Posterior vena cava (tissue), 2 donors: Measurements from ENCODE around the gene TCF4. TPM values are rescaled to one million over a fixed set of nuclear protein-coding genes. Genes with fewer than 3 reads are reported as not detected.

Experiments used
- DNase-seq: peaks from one replicate; pipeline ENCODE4 v3.0.0-alpha.2; 2020; ENCODE audit warnings: low spot score
- intact Hi-C, 2 donors: fragments of 100-400 bp; cut with DNase I; formaldehyde crosslinking; loops; one replicate each; pipeline versions ENCODE4 v1.14.1 to v1.14.2; 2022 to 2023
- total RNA-seq, 2 donors: library from RNA; stranded (reverse); fragmentation: NEBNext Ultra II Directional; extraction: Animal tissue kit (Norgen Biotek cat#: 25700); gene quantifications; one replicate each; pipeline ENCODE4 v1.2.1, GENCODE V29; 2021
- donor health status: DM: yes; HTN: yes; CAD: no.
- donor health status: DM: yes; HTN: yes; CAD: no.

Gene TCF4
- total RNA-seq, 2 donors from 2014 or later, result 85.5 to 98.7 TPM

GRCh38 chr18:55327454-55327853 is 260.5 kb downstream of the TCF4 start:
- no peak for DNase-seq
- intact Hi-C loops, result loop anchor here (5.0 to 10.0 kb wide), 2 partner anchors 83 to 555 kb away; no protein-coding TSS in a partner anchor

- DNase-seq, result no peak
- intact Hi-C loops, result loop anchor here (5.0 to 10.0 kb wide), 2 partner anchors 81 to 554 kb away; no protein-coding TSS in a partner anchor
These were observed 261.9 kb downstream of the TCF4 start for GRCh38 chr18:55326134-55326533.

GRCh38 chr18:55324166-55324565 is 263.8 kb downstream of the TCF4 start:
- no peak for DNase-seq
- intact Hi-C loops, result loop anchor here in 1 of 2 donors (10.0 kb wide), 1 partner anchor 79 kb away; no protein-coding TSS in a partner anchor

- intact Hi-C loops, result loop anchor here in 1 of 2 donors (10.0 kb wide), 1 partner anchor 79 kb away; no protein-coding TSS in a partner anchor
- no peak for DNase-seq
These were observed 264.7 kb downstream of the TCF4 start for GRCh38 chr18:55323051-55323994.

GRCh38 chr18:55322178-55322735 is 265.7 kb downstream of the TCF4 start:
- intact Hi-C loops, result loop anchor here in 1 of 2 donors (10.0 kb wide), 1 partner anchor 77 kb away; no protein-coding TSS in a partner anchor
- DNase-seq, result peak; percentile 96

GRCh38 chr18:55321265-55322177 is 266.5 kb downstream of the TCF4 start:
- peak; percentile 97 for DNase-seq
- intact Hi-C loops, result loop anchor here in 1 of 2 donors (10.0 kb wide), 1 partner anchor 77 kb away; no protein-coding TSS in a partner anchor

- no peak for DNase-seq
- intact Hi-C loops, result loop anchor here in 1 of 2 donors (10.0 kb wide), 1 partner anchor 76 kb away; no protein-coding TSS in a partner anchor
These were observed 267.3 kb downstream of the TCF4 start for GRCh38 chr18:55320424-55321264.

- intact Hi-C loops, result loop anchor here in 1 of 2 donors (10.0 kb wide), 1 partner anchor 75 kb away; no protein-coding TSS in a partner anchor
These were observed 268.4 kb downstream of the TCF4 start for GRCh38 chr18:55319459-55320193.

GRCh38 chr18:55318951-55319441 is 269.0 kb downstream of the TCF4 start:
- intact Hi-C loops, result no loop called here
- DNase-seq, result no peak

More at GRCh38 chr18:55319459-55320193, 268.4 kb downstream of the TCF4 start:
- no peak for DNase-seq

- intact Hi-C loops, result no loop called here
- no peak for DNase-seq
These were observed 270.1 kb downstream of the TCF4 start for GRCh38 chr18:55317864-55318263.

GRCh38 chr18:55317324-55317723 is 270.7 kb downstream of the TCF4 start:
- intact Hi-C loops, result no loop called here
- no peak for DNase-seq

- no peak for DNase-seq
- intact Hi-C loops, result no loop called here
These were observed 271.4 kb downstream of the TCF4 start for GRCh38 chr18:55316486-55317184.

GRCh38 chr18:55314615-55315237 is 273.3 kb downstream of the TCF4 start:
- intact Hi-C loops, result no loop called here
- DNase-seq, result no peak

- no peak for DNase-seq
- intact Hi-C loops, result no loop called here
These were observed 274.0 kb downstream of the TCF4 start for GRCh38 chr18:55314031-55314430.

GRCh38 chr18:55310863-55311262 is 277.1 kb downstream of the TCF4 start:
- DNase-seq, result no peak
- intact Hi-C loops, result no loop called here

GRCh38 chr18:55310044-55310676 is 277.8 kb downstream of the TCF4 start:
- intact Hi-C loops, result no loop called here

More at GRCh38 chr18:55310044-55310676, 277.8 kb downstream of the TCF4 start:
- DNase-seq, result no peak
